Endothelial cell (in vitro differentiated cells): ENCODE data around the gene ANKFN1. TPM values are rescaled to one million over a fixed set of nuclear protein-coding genes. Genes with fewer than 3 reads are reported as not detected.

Experiments
- DNase-seq: peaks from one replicate; pipeline ENCODE4 v3.0.0; 2021; ENCODE audit warnings: low spot score
- H3K27ac Mint-ChIP-seq: one replicate; pipeline ENCODE4 v1.8.0; 2021; ENCODE audit warnings: mixed read lengths, inconsistent platforms; ENCODE audit not compliant: unreplicated experiment
- H3K27me3 Mint-ChIP-seq: one replicate; pipeline ENCODE4 v1.8.0; 2021; ENCODE audit warnings: mild to moderate bottlenecking, moderate library complexity, mixed read lengths, inconsistent platforms; ENCODE audit not compliant: unreplicated experiment
- H3K36me3 Mint-ChIP-seq: one replicate; pipeline ENCODE4 v1.8.0; 2021; ENCODE audit warnings: mild to moderate bottlenecking, low read depth, mixed read lengths, inconsistent platforms; ENCODE audit not compliant: unreplicated experiment
- H3K4me1 Mint-ChIP-seq: one replicate; pipeline ENCODE4 v1.8.0; 2021; ENCODE audit warnings: mild to moderate bottlenecking, mixed read lengths, inconsistent platforms; ENCODE audit not compliant: unreplicated experiment
- H3K4me3 Mint-ChIP-seq: one replicate; pipeline ENCODE4 v1.8.0; 2021; ENCODE audit warnings: mild to moderate bottlenecking, mixed read lengths, inconsistent platforms; ENCODE audit not compliant: unreplicated experiment
- H3K9me3 Mint-ChIP-seq: one replicate; pipeline ENCODE4 v1.8.0; 2021; ENCODE audit warnings: mixed read lengths, inconsistent platforms; ENCODE audit not compliant: unreplicated experiment
- total RNA-seq: library from RNA; stranded (reverse); fragmentation: NEBNext Ultra II Directional; extraction: Animal tissue kit (Norgen Biotek cat#: 25700); gene quantifications from one replicate; pipeline ENCODE4 v1.2.1, GENCODE V29; 2021; ENCODE audit not compliant: unreplicated experiment
- TF ChIP-seq, protein P1 (sequence below): fragments of 200-600 bp; sonication (generic); IDR thresholded peaks from one replicate; pipeline ENCODE4 v1.5.0; 2021; ENCODE audit warnings: antibody characterized with exemption; ENCODE audit not compliant: unreplicated experiment

Gene ANKFN1
- total RNA-seq, 1 donor from 2014 or later = not detected

DNA sequence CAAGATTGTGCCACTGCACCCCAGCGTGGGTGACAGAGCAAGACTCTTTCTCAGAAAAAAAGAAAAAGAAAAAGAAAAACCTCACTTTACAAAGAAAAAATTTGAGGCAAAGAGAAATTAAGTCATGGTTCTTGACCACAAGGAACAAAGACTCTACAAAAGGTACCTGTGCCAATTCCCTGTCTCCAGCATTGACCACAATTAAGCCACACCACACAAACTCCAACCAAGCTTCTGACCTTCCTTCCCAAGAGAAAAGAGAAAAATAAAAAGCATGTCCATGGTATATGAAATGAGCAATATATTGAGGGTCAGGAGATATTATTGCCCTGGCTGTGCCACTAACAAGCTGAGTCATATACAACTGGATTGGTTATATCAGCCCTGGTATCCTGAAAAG lies 293.9 kb downstream of the ANKFN1 start:
- TF ChIP-seq, protein P1, sequence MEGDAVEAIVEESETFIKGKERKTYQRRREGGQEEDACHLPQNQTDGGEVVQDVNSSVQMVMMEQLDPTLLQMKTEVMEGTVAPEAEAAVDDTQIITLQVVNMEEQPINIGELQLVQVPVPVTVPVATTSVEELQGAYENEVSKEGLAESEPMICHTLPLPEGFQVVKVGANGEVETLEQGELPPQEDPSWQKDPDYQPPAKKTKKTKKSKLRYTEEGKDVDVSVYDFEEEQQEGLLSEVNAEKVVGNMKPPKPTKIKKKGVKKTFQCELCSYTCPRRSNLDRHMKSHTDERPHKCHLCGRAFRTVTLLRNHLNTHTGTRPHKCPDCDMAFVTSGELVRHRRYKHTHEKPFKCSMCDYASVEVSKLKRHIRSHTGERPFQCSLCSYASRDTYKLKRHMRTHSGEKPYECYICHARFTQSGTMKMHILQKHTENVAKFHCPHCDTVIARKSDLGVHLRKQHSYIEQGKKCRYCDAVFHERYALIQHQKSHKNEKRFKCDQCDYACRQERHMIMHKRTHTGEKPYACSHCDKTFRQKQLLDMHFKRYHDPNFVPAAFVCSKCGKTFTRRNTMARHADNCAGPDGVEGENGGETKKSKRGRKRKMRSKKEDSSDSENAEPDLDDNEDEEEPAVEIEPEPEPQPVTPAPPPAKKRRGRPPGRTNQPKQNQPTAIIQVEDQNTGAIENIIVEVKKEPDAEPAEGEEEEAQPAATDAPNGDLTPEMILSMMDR = no peak
- DNase-seq = no peak
- Mint-ChIP-seq H3K27me3 (no peaks in the 10 kb centered on the region), H3K4me3 (no peak overlapping the region), H3K4me1 (no peaks in the 10 kb centered on the region), H3K27ac (no peak overlapping the region), H3K36me3 (no peaks in the 10 kb centered on the region), H3K9me3 (peaks cover 4% of the 10 kb centered on the region)

GRCh38 chr17:56448371-56448770 lies 295.1 kb downstream of the ANKFN1 start:
- no peak for DNase-seq
- H3K9me3 Mint-ChIP-seq = peaks cover 4% of the 10 kb centered on the region
- H3K4me1 Mint-ChIP-seq = no peaks in the 10 kb centered on the region
- H3K36me3 Mint-ChIP-seq = no peaks in the 10 kb centered on the region
- H3K4me3 Mint-ChIP-seq = no peak overlapping the region
- no peaks in the 10 kb centered on the region for H3K27me3 Mint-ChIP-seq
- TF ChIP-seq, protein P1 = no peak
- H3K27ac Mint-ChIP-seq = no peak overlapping the region

DNA sequence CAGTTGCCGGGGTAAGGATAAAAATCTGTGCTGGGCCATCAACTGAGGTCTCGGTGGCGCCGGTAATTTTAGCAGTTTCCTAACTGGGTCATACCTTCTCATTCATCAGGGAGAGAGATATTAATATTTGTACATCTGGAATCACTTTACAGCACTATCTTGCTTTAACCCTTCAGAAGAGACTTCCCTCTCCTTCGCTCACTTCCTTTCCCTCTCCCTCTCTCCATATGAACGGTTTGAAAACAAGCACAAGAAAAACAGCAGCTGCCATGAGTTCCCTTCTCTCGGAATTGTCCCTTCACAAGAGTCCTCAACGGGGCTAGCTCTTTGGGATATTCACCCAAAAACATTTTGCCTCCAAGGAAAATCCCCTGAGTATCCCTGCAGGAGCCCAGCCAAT lies 295.9 kb downstream of the ANKFN1 start:
- no peak overlapping the region for H3K27ac Mint-ChIP-seq
- no peaks in the 10 kb centered on the region for H3K4me1 Mint-ChIP-seq
- no peaks in the 10 kb centered on the region for H3K36me3 Mint-ChIP-seq
- H3K9me3 Mint-ChIP-seq = peaks cover 4% of the 10 kb centered on the region
- H3K4me3 Mint-ChIP-seq = no peak overlapping the region
- no peaks in the 10 kb centered on the region for H3K27me3 Mint-ChIP-seq
- TF ChIP-seq, protein P1 = no peak
- no peak for DNase-seq

DNA sequence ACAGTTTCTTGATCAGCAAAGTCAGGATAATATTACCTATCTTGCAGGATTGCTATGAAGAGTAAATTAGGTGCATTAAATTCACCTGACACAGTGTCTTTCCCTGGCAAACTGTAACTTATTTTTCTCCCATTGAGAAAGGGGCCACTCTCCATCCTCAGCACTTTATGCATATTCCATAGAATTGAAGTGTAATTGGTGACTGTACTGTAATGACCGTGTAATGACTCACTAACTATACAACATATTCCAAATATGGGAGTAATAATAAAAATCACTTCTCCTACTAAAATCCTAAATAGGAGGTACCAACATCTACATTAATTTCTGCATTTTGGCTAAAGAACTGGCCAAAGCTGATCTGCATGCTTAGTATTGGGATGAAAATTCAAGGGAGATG lies 298.4 kb downstream of the ANKFN1 start:
- H3K4me1 Mint-ChIP-seq = no peaks in the 10 kb centered on the region
- no peak for DNase-seq

DNA sequence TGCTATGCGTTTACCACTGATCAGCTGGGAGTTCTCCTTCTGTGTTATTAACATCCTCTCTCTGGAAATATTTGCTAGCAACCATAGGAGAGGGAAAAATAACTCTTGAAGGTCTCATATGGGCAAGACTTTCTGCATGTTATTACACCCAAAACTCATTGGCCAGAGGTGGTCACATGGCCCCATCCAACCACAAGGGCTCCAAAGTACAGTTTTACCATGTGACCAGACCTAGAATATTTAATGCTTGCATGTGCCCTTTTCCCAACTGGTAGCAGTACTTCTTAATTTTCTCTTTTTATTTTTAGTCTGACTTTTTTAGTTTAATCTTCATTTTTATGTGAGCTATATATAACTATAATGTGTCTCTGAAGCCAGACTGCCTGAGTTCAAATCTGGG lies 299.2 kb downstream of the ANKFN1 start:
- Mint-ChIP-seq H3K4me1 (no peaks in the 10 kb centered on the region), H3K27me3 (no peaks in the 10 kb centered on the region), H3K27ac (no peak overlapping the region), H3K36me3 (no peaks in the 10 kb centered on the region), H3K4me3 (no peak overlapping the region), H3K9me3 (no peaks in the 10 kb centered on the region)
- TF ChIP-seq, protein P1 = no peak
- no peak for DNase-seq

More for the DNA sequence above, 298.4 kb downstream of the ANKFN1 start:
- H3K4me3 Mint-ChIP-seq = no peak overlapping the region
- no peak overlapping the region for H3K27ac Mint-ChIP-seq
- TF ChIP-seq, protein P1 = no peak
- H3K36me3 Mint-ChIP-seq = no peaks in the 10 kb centered on the region
- H3K9me3 Mint-ChIP-seq = no peaks in the 10 kb centered on the region
- H3K27me3 Mint-ChIP-seq = no peaks in the 10 kb centered on the region
